OCI-LY1 (cell line): ENCODE results near the gene PPFIA1.

ENCODE experiments used
- H2AFZ ChIP-seq: fragments of 200-600 bp; sonication (generic), shearing (Covaris generic); 2 replicates; pipeline ENCODE4 v1.6.0; 2014; ENCODE audit warnings: antibody characterized with exemption, mild to moderate bottlenecking, low read length
- H3F3A ChIP-seq: fragments of 200-600 bp; sonication (generic), shearing (Covaris generic); 2 replicates; pipeline ENCODE4 v1.6.0; 2014; ENCODE audit warnings: mild to moderate bottlenecking, antibody characterized with exemption, low read length, moderate library complexity; ENCODE audit not compliant: insufficient read depth
- H3K27ac ChIP-seq: fragments of 200-600 bp; sonication (generic); 2 replicates; pipeline ENCODE4 v1.5.1; 2014; ENCODE audit warnings: low read length, mixed run types, mild to moderate bottlenecking, low read depth; ENCODE audit not compliant: poor library complexity, severe bottlenecking
- H3K27me3 ChIP-seq: fragments of 200-600 bp; sonication (generic); 2 replicates; pipeline ENCODE4 v1.6.0; 2014; ENCODE audit warnings: antibody characterized with exemption, mild to moderate bottlenecking, low read length, moderate library complexity; ENCODE audit not compliant: insufficient read depth
- H3K36me3 ChIP-seq: fragments of 200-600 bp; sonication (generic); 2 replicates; pipeline ENCODE4 v1.6.1; 2014; ENCODE audit warnings: mild to moderate bottlenecking, antibody characterized with exemption, low read length, moderate library complexity, mixed read lengths; ENCODE audit not compliant: insufficient read depth
- H3K4me1 ChIP-seq: fragments of 200-600 bp; sonication (generic); 2 replicates; pipeline ENCODE4 v1.5.1; 2014; ENCODE audit warnings: mild to moderate bottlenecking, low read length, moderate library complexity; ENCODE audit not compliant: insufficient read depth, severe bottlenecking
- H3K4me2 ChIP-seq: fragments of 200-600 bp; sonication (generic), shearing (Covaris generic); 2 replicates; pipeline ENCODE4 v1.6.1; 2014; ENCODE audit warnings: low read length
- H3K4me3 ChIP-seq: fragments of 200-600 bp; sonication (generic); 2 replicates; pipeline ENCODE4 v1.5.1; 2014; ENCODE audit warnings: low read length, low read depth, mild to moderate bottlenecking, mixed read lengths; ENCODE audit not compliant: poor library complexity, severe bottlenecking
- H3K79me2 ChIP-seq: fragments of 200-600 bp; shearing (Covaris generic); 2 replicates; pipeline ENCODE4 v1.6.1; 2016; ENCODE audit warnings: mixed run types, low read length, mixed read lengths; ENCODE audit not compliant: insufficient read depth
- H3K9ac ChIP-seq: fragments of 200-600 bp; sonication (generic), shearing (Covaris generic); 2 replicates; pipeline ENCODE4 v1.6.1; 2014; ENCODE audit warnings: mild to moderate bottlenecking, low read length, mixed read lengths
- H3K9me2 ChIP-seq: fragments of 200-600 bp; sonication (generic), shearing (Covaris generic); 2 replicates; pipeline ENCODE4 v1.6.1; 2014; ENCODE audit warnings: low read depth, mild to moderate bottlenecking, low read length, mixed read lengths
- H3K9me3 ChIP-seq: fragments of 200-600 bp; shearing (Covaris generic); 2 replicates; pipeline ENCODE4 v1.6.1; 2014; ENCODE audit warnings: low read length, mixed read lengths
- H4K20me1 ChIP-seq: fragments of 200-600 bp; sonication (generic), shearing (Covaris generic); 2 replicates; pipeline ENCODE4 v1.6.0; 2016; ENCODE audit warnings: mild to moderate bottlenecking, low read length; ENCODE audit not compliant: insufficient read depth
- CTCF ChIP-seq: fragments of 200-600 bp; sonication (generic), shearing (Covaris generic); IDR thresholded peaks from 2 replicates; pipeline ENCODE4 v1.5.1; 2017; ENCODE audit warnings: mild to moderate bottlenecking, antibody characterized with exemption, low read length, moderate library complexity, mixed read lengths
- EZH2 ChIP-seq: fragments of 200-600 bp; sonication (generic), shearing (Covaris generic); IDR thresholded peaks from 2 replicates; pipeline ENCODE4 v1.8.0; 2017; ENCODE audit warnings: borderline replicate concordance, mixed run types, mild to moderate bottlenecking, antibody characterized with exemption, low read length, moderate library complexity, mixed read lengths

PPFIA1 gene

GRCh38 chr11:70424765-70425344 is 154.4 kb downstream of the PPFIA1 start:
- H3K9ac ChIP-seq, result no peak overlapping the region
- no peaks in the 10 kb centered on the region for H3K36me3 ChIP-seq
- no peaks in the 10 kb centered on the region for H3K9me2 ChIP-seq

DNA sequence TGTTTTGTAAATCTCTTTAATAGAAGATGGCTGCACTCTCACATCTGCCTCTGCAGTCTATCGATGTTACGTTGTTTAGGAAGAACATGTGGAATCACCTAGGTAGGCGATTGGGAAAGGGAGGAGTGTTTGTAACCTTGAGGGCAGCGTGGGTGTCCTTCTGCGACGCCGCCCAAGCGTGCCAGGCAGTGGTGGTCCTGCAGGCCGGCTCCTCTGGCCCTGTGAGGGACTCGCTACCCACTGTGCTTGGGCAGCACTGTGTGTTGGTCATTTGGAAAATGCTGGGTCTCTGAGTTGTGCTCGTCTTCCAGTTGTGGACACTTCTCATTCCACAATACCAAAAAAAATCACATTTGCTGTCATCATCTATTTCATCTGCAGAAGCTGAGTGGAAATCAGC is 156.9 kb downstream of the PPFIA1 start:
- Histone ChIP-seq H3K79me2 (no peaks in the 10 kb centered on the region), H3K36me3 (no peaks in the 10 kb centered on the region), H3K9ac (no peak overlapping the region), H3K27me3 (no peaks in the 10 kb centered on the region), H2AFZ (no peak overlapping the region), H4K20me1 (no peaks in the 10 kb centered on the region), H3K9me2 (no peaks in the 10 kb centered on the region), H3K4me2 (no peak overlapping the region), H3F3A (no peaks in the 10 kb centered on the region), H3K9me3 (no peaks in the 10 kb centered on the region), H3K4me3 (no peak overlapping the region), H3K4me1 (no peaks in the 10 kb centered on the region), H3K27ac (no peak overlapping the region)
- TF ChIP-seq CTCF (no peak), EZH2 (no peak)

More at GRCh38 chr11:70424765-70425344, 154.4 kb downstream of the PPFIA1 start:
- TF ChIP-seq CTCF (no peak), EZH2 (no peak)
- Histone ChIP-seq H3K27ac (no peak overlapping the region), H3K79me2 (no peaks in the 10 kb centered on the region), H3F3A (no peaks in the 10 kb centered on the region), H4K20me1 (no peaks in the 10 kb centered on the region), H3K27me3 (no peaks in the 10 kb centered on the region), H3K4me1 (no peaks in the 10 kb centered on the region), H3K4me2 (no peak overlapping the region), H3K9me3 (no peaks in the 10 kb centered on the region), H2AFZ (no peak overlapping the region), H3K4me3 (no peak overlapping the region)

DNA sequence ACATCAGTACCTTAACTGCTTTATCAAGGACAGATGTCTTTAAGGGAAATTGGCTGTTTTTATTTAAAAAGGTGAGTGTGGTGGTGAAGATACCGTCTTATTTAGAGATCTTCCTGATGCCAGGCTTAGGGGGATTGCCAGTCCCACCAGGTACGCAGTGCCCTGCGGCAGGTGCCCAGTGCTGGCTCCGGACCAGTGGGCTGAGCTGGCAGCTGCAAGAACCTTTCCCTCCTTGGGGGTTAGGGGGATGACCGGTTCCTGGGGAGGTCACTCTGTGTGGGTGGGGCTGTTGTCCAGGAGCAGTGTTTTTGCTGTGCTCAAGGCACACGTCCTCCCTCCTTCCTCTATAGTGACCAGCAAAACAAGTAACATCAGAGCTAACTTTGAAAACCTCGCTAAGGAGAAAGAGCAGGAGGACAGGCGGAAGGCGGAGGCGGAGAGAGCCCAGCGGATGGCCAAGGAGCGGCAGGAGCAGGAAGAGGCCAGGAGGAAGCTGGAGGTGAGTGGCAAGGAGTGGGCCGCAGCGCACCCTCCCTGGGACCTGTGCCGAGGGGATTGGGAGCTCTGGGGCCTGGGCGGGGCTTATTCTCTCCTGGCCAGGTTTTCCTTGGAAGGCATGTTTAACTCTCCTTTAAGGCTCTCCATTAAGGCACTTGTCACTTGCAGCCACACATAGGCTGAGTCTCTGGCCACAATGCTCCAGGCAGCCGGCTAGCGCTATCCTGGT is 158.4 kb downstream of the PPFIA1 start:
- Histone ChIP-seq H3K4me1 (no peaks in the 10 kb centered on the region), H3K4me2 (no peak overlapping the region), H3F3A (no peaks in the 10 kb centered on the region), H3K27ac (no peak overlapping the region), H3K27me3 (no peaks in the 10 kb centered on the region), H3K79me2 (no peaks in the 10 kb centered on the region), H3K9me3 (no peaks in the 10 kb centered on the region), H3K9ac (no peak overlapping the region), H4K20me1 (no peaks in the 10 kb centered on the region), H3K9me2 (no peaks in the 10 kb centered on the region), H3K4me3 (no peak overlapping the region), H3K36me3 (no peaks in the 10 kb centered on the region), H2AFZ (no peak overlapping the region)
- no peak for TF ChIP-seq EZH2
- TF ChIP-seq CTCF, result no peak
